Measurements from ENCODE around the gene CFAP90.

- no peak for TF ChIP-seq CTCF (IDR thresholded peaks at IDR 0.05; ENCODE audit: insufficient read depth, low read length, poor library complexity, severe bottlenecking)
- TF ChIP-seq EZH2phosphoT487 (conservative IDR thresholded peaks at IDR 0.05; ENCODE audit: low read length), result no peak
These were observed 39.2 kb downstream of the CFAP90 start for GRCh38 chr5:7811715-7812114.
